Globus pallidus (tissue), 1 donor: ENCODE results near the gene MARK3.

Experiments
- DNase-seq: peaks from one replicate; pipeline ENCODE4 v3.0.0-alpha.2; 2015; ENCODE audit warnings: low spot score

MARK3 gene

GRCh38 chr14:103537175-103537990, 152.2 kb downstream of the MARK3 start:
- no peak for DNase-seq

GRCh38 chr14:103538291-103539055, 153.3 kb downstream of the MARK3 start:
- no peak for DNase-seq

GRCh38 chr14:103539056-103539825, 154.0 kb downstream of the MARK3 start:
- DNase-seq, result no peak

- DNase-seq, result no peak
Measured at GRCh38 chr14:103540821-103541708, 155.8 kb downstream of the MARK3 start.

- DNase-seq, result no peak
Measured at GRCh38 chr14:103541709-103542604, 156.7 kb downstream of the MARK3 start.

- DNase-seq, result peak; percentile 98
Measured at GRCh38 chr14:103542605-103543088, 157.4 kb downstream of the MARK3 start.

- DNase-seq, result no peak
Measured at GRCh38 chr14:103543140-103543539, 157.9 kb downstream of the MARK3 start.

GRCh38 chr14:103543721-103544387, 158.6 kb downstream of the MARK3 start:
- DNase-seq, result no peak

GRCh38 chr14:103544388-103545218, 159.4 kb downstream of the MARK3 start:
- peak; percentile 89 for DNase-seq

- DNase-seq, result no peak
Measured at GRCh38 chr14:103545219-103545914, 160.2 kb downstream of the MARK3 start.

GRCh38 chr14:103545915-103546651, 160.9 kb downstream of the MARK3 start:
- no peak for DNase-seq

- DNase-seq, result no peak
Measured at GRCh38 chr14:103546652-103547454, 161.6 kb downstream of the MARK3 start.

GRCh38 chr14:103547455-103547940, 162.3 kb downstream of the MARK3 start:
- no peak for DNase-seq

- no peak for DNase-seq
Measured at GRCh38 chr14:103547941-103548462, 162.8 kb downstream of the MARK3 start.

- DNase-seq, result no peak
Measured at GRCh38 chr14:103548463-103549351, 163.5 kb downstream of the MARK3 start.
